SK-N-SH (cell line): ENCODE data around the gene FAM47E. TPM values are rescaled to one million over a fixed set of nuclear protein-coding genes. Genes with fewer than 3 reads are reported as not detected.

ENCODE experiments used
- CHD2 ChIP-seq: fragments of 150-350 bp; IDR thresholded peaks from 2 replicates; pipeline ENCODE4 v1.6.1; 2018; ENCODE audit warnings: low read length; ENCODE audit not compliant: partially characterized antibody
- EZH2phosphoT487 ChIP-seq: fragments of 200-600 bp; sonication (generic); IDR thresholded peaks from 2 replicates; pipeline ENCODE4 v1.6.1; 2017; ENCODE audit warnings: low read depth, mixed run types, mild to moderate bottlenecking, antibody characterized with exemption, moderate library complexity, borderline replicate concordance
- NRF1 ChIP-seq: IDR thresholded peaks from 2 replicates; pipeline ENCODE4 v1.6.1; 2012; ENCODE audit warnings: low read depth, mild to moderate bottlenecking, low read length
- PBX3 ChIP-seq: IDR thresholded peaks from 2 replicates; pipeline ENCODE4; 2012
- POLR2AphosphoS5 ChIP-seq: IDR thresholded peaks from 2 replicates; pipeline ENCODE4 v1.6.1; 2012; ENCODE audit warnings: low read depth, low read length
- REST ChIP-seq: IDR thresholded peaks from 2 replicates; pipeline ENCODE4 v1.6.1; 2012; ENCODE audit warnings: mild to moderate bottlenecking, low read depth, low read length, moderate library complexity
- ZBTB33 ChIP-seq: IDR thresholded peaks from 2 replicates; pipeline ENCODE4 v1.4.0; 2012; ENCODE audit warnings: low read depth, borderline replicate concordance
- polyA plus RNA-seq, 3 experiments: library from polyadenylated mRNA; depleted of rRNA; stranded (reverse); fragments of >200 nt; gene quantifications; 2 replicates each; pipeline ENCODE4 v1.2.3, GENCODE V29; 2012

Gene FAM47E
- polyA plus RNA-seq, 1 of the 3 experiments (the other 2 are of a cell fraction): 1.8 TPM

- TF ChIP-seq ZBTB33 (no peak), CHD2 (no peak), REST (no peak), PBX3 (no peak), EZH2phosphoT487 (no peak), NRF1 (no peak), POLR2AphosphoS5 (no peak)
Observed at GRCh38 chr4:76326515-76326914, 75.0 kb downstream of the FAM47E start (continued).

Other genes with a start within 250 kb of the FAM47E start
- not detected in 2 replicates for gene CXCL9, start 244.2 kb upstream of the FAM47E start, polyA plus RNA-seq (2012; rRNA removed)
- not detected in 2 replicates for gene CXCL10, start 228.2 kb upstream of the FAM47E start, polyA plus RNA-seq (2012; rRNA removed)
- not detected in 2 replicates for gene CXCL11, start 215.7 kb upstream of the FAM47E start, polyA plus RNA-seq (2012; rRNA removed)
- gene ART3, start 177.0 kb upstream of the FAM47E start, polyA plus RNA-seq (2012; rRNA removed): not detected in 2 replicates
- gene NUP54, start 103.3 kb upstream of the FAM47E start, polyA plus RNA-seq (2012; rRNA removed): 19.4 and 20.4 TPM in 2 replicates
- 81.3 and 82.6 TPM in 2 replicates for gene SCARB2, start 37.9 kb upstream of the FAM47E start, polyA plus RNA-seq (2012; rRNA removed)
- 1.6 and 1.8 TPM in 2 replicates for gene STBD1, start 55.0 kb downstream of the FAM47E start, polyA plus RNA-seq (2012; rRNA removed)
- not detected in 2 replicates for gene CCDC158, start 169.4 kb downstream of the FAM47E start, polyA plus RNA-seq (2012; rRNA removed)
- gene SHROOM3, start 183.5 kb downstream of the FAM47E start, polyA plus RNA-seq (2012; rRNA removed): 4.3 and 5.6 TPM in 2 replicates